SK-N-MC (cell line): ENCODE results near the gene FBXO41.

Source experiments
- DNase-seq: peaks from one replicate; pipeline ENCODE4 v3.0.0-alpha.2; 2011; ENCODE audit warnings: low read depth, low spot score
- H3K27ac ChIP-seq: fragments of 200-600 bp; sonication (generic); 2 replicates; pipeline ENCODE4 v1.5.1; 2016; ENCODE audit warnings: mixed run types
- H3K36me3 ChIP-seq: fragments of 200-600 bp; sonication (generic); 2 replicates; pipeline ENCODE4 v1.6.1; 2017; ENCODE audit warnings: antibody characterized with exemption, low read length, mixed read lengths; ENCODE audit not compliant: insufficient read depth
- H3K4me3 ChIP-seq: fragments of 200-600 bp; sonication (generic); 2 replicates; pipeline ENCODE4 v1.5.1; 2016
- H3K9ac ChIP-seq: fragments of 200-600 bp; sonication (generic); 2 replicates; pipeline ENCODE4 v1.8.0; 2017; ENCODE audit warnings: mixed run types, mixed read lengths; ENCODE audit not compliant: insufficient read length
- H3K9me3 ChIP-seq: fragments of 200-600 bp; sonication (generic); 2 replicates; pipeline ENCODE4 v1.6.1; 2017; ENCODE audit warnings: low read depth, mild to moderate bottlenecking, antibody characterized with exemption, low read length, moderate library complexity, mixed read lengths
- EZH2 ChIP-seq: fragments of 200-600 bp; sonication (generic); IDR thresholded peaks from one replicate; pipeline ENCODE4 v1.6.1; 2017; ENCODE audit warnings: antibody characterized with exemption
- FOXP2 ChIP-seq: optimal IDR thresholded peaks from 2 replicates; pipeline ENCODE3; 2011; ENCODE audit warnings: mild to moderate bottlenecking, moderate library complexity; ENCODE audit not compliant: insufficient read depth; ENCODE audit errors: extremely low read length, control extremely low read depth
- POLR2AphosphoS5 ChIP-seq: IDR thresholded peaks from 2 replicates; pipeline ENCODE4 v1.6.1; 2012; ENCODE audit warnings: mild to moderate bottlenecking, low read depth, low read length, borderline replicate concordance

Gene FBXO41

DNA sequence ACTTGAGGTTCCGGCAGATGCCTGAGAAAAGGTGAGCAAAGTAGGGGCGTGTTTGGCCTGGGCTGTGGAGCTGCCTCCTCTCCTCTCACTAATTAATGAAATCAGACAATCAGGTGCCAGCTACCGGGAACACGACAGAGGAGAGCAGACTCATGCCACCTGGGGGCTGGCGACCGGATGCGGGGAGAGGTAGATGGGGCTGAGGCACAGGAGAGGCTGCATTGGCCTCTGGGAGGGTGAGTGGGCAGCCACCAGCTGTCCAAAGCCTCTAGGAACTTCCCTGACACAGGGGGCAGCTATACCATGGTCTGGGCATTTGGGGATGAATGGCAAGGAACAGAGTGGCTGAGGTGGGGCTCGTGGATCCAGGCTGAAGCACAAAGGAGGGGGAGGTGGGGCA lies 25.0 kb downstream of the FBXO41 start:
- DNase-seq: no peak
- Histone ChIP-seq H3K27ac (no peak overlapping the region), H3K9ac (no peak overlapping the region), H3K4me3 (no peak overlapping the region), H3K36me3 (peaks cover 8% of the 10 kb centered on the region), H3K9me3 (no peaks in the 10 kb centered on the region)
- TF ChIP-seq FOXP2 (no peak), POLR2AphosphoS5 (no peak), EZH2 (no peak)

GRCh38 chr2:73258913-73259215 lies 25.4 kb downstream of the FBXO41 start:
- Histone ChIP-seq H3K9me3 (no peaks in the 10 kb centered on the region), H3K4me3 (no peak overlapping the region), H3K9ac (no peak overlapping the region), H3K36me3 (peaks cover 12% of the 10 kb centered on the region), H3K27ac (no peak overlapping the region)
- DNase-seq: no peak
- TF ChIP-seq FOXP2 (no peak), POLR2AphosphoS5 (no peak), EZH2 (no peak)

- TF ChIP-seq EZH2: no peak
- no peak for TF ChIP-seq POLR2AphosphoS5
- no peak for DNase-seq
- Histone ChIP-seq H3K36me3 (peaks cover 17% of the 10 kb centered on the region), H3K9ac (no peak overlapping the region), H3K27ac (no peak overlapping the region), H3K9me3 (no peaks in the 10 kb centered on the region), H3K4me3 (no peak overlapping the region)
Measured at GRCh38 chr2:73258186-73258912, 25.9 kb downstream of the FBXO41 start.

DNA sequence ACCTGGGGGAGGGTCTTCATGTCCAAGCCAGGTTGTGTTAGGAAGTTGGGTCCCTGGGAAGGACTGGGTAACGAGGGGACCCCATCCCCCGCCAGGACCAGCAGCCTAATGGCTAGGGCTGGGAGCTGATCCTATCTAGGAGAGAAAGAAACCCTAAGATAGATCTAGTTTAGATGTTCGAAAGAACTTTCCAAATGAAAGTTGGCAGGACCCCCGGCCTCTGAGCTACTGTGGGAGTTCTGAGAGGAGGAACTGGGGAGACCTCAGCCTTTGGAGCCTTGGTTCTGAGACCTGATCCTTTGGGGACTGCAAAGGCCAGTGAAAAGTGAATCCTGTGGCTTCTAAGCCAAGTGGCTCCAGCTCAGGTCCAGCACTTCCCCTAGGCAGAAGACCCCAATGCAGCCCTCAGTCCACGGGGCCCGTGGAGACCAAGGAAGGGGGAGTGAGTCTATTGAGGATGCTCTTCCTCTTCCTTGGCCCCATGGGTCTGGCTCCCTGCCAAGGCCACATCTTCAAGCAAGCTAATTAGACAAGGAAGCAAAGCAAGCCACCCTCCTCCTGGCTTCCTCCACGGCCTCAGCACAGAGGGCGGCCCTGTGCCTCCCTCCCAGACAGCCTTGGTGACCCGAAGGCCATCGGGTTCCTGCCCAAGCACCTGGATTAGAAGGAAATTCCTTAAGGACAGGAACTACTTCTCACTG lies 26.7 kb downstream of the FBXO41 start:
- H3K9ac ChIP-seq: no peak overlapping the region
- peaks cover 25% of the 10 kb centered on the region for H3K36me3 ChIP-seq

DNA sequence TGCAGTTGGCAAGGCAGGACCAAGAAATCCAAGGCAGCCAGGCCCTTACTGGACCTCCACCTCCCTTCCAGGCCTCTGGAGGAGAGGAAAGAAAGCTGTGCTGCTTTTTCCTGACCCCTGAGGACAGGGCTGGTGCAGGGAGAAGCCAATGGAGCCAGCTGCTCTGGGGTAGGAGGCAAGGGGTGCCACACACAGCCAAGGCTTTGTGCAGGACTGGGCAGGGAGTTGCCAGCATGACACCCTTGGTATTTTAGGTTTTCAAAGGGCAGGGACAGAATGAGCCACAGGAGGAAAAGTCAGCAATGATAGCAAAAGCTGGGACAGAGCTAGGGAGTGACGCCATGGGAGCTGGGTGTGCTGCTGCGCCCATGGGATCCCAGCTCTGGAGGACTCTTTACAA lies 27.3 kb downstream of the FBXO41 start:
- no peak overlapping the region for H3K9ac ChIP-seq
- DNase-seq: no peak
- H3K9me3 ChIP-seq: no peaks in the 10 kb centered on the region
- TF ChIP-seq FOXP2 (no peak), POLR2AphosphoS5 (no peak; the same call in 1 of the 2 replicates), EZH2 (no peak)
- no peak overlapping the region for H3K4me3 ChIP-seq
- H3K27ac ChIP-seq: no peak overlapping the region; the same call in 1 of the 2 replicates
- H3K36me3 ChIP-seq: peaks cover 29% of the 10 kb centered on the region

More for the DNA sequence above, 26.7 kb downstream of the FBXO41 start:
- TF ChIP-seq EZH2: no peak
- TF ChIP-seq FOXP2: no peak
- no peak; the same call in 1 of the 2 replicates for TF ChIP-seq POLR2AphosphoS5
- no peak overlapping the region for H3K27ac ChIP-seq
- DNase-seq: no peak
- H3K9me3 ChIP-seq: no peaks in the 10 kb centered on the region
- H3K4me3 ChIP-seq: no peak overlapping the region

- TF ChIP-seq POLR2AphosphoS5 (no peak), FOXP2 (no peak), EZH2 (no peak)
- Histone ChIP-seq H3K9ac (no peak overlapping the region), H3K27ac (no peak overlapping the region), H3K9me3 (no peaks in the 10 kb centered on the region), H3K4me3 (no peak overlapping the region), H3K36me3 (peaks cover 33% of the 10 kb centered on the region)
- no peak for DNase-seq
Measured at GRCh38 chr2:73256618-73256922, 27.7 kb downstream of the FBXO41 start.

DNA sequence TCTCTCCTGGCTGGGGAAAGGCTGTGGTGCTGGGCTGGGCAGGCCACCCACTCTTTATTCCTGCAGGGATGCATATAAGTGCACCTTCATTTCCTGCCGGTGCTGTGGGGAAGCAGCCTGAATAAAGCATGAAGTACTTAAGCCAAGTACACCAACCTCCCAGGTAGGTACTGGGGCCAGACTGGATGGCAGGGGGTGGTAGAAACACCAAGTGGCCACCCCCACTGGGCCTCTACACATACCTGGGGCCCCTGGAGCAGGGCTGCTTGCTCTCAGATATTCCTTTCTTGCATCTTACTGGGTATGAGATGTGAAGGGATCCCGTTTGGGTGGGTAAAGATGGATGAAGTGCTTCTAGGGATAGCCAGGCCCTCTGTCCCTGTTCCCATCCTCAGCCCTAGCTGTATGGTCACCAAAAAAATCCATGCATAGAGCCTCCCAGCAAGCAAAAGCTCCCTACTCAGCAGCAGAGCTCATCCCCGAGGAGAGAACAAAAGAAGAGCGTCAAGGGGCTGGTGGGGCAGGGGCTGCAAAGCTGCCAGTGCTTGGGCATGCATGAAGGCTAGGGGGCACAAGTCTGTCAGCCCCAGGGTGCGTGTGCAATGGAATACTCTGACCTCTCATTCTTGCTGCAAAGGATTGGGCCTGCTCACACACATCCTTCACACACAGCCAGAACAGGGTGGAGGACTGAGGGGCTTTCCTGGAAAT lies 28.2 kb downstream of the FBXO41 start:
- peaks cover 38% of the 10 kb centered on the region for H3K36me3 ChIP-seq
- DNase-seq: no peak
- no peaks in the 10 kb centered on the region for H3K9me3 ChIP-seq
- TF ChIP-seq EZH2 (no peak), POLR2AphosphoS5 (no peak), FOXP2 (no peak)
- no peak overlapping the region for H3K4me3 ChIP-seq
- no peak overlapping the region for H3K9ac ChIP-seq
- H3K27ac ChIP-seq: no peak overlapping the region

DNA sequence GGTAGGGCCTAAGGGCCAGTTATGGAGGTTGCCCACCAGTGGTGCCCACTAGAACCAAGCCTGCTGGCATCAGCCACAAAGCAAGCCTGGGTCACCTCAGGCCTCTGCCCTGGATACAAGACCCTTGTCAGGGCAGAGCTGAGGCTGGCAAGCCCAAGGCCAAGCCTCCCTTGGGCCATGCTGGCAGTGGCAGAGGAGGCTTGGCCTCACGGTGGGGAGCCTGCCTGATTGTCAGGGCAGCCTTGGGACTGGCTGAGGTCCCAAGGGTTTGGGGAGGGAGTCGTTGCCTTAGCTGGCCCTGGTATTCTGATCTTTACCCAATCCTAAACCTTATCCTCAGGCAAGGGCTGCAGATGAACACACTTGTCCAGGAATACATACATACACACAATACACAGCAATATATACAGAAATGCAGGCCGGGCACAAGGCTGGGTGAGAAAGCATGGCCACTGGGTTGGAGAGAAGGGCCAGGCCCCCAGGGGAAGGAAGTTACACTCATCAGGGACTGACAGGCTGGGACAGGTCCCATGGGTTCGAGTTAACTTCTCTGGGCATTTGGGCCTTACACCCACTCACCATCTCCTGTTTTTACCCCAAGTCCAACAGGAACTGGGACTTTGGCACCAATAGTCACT lies 29.2 kb downstream of the FBXO41 start:
- Histone ChIP-seq H3K27ac (no peak overlapping the region), H3K36me3 (peaks cover 47% of the 10 kb centered on the region), H3K9me3 (no peaks in the 10 kb centered on the region), H3K4me3 (no peak overlapping the region), H3K9ac (no peak overlapping the region)
- no peak for TF ChIP-seq EZH2
- no peak for TF ChIP-seq FOXP2
- TF ChIP-seq POLR2AphosphoS5: 0 out of 2 replicates have a peak, but pooled peaks have one; percentile 23
- no peak for DNase-seq
